NCI-H2029 (cell line): ENCODE results near the gene LDLRAD4.

ENCODE experiments used
- DNase-seq: peaks from one replicate; lab custom pipeline; 2025; lab: John Stamatoyannopoulos, UW

The LDLRAD4 gene

GRCh38 chr18:13430663-13431062 is 212.1 kb downstream of the LDLRAD4 start:
- DNase-seq: no peak

GRCh38 chr18:13431886-13432285 is 213.3 kb downstream of the LDLRAD4 start:
- DNase-seq: no peak

GRCh38 chr18:13433125-13433524 is 214.6 kb downstream of the LDLRAD4 start:
- DNase-seq: no peak

- no peak for DNase-seq
Measured at GRCh38 chr18:13433685-13434084, 215.1 kb downstream of the LDLRAD4 start.

- DNase-seq: no peak
Measured at GRCh38 chr18:13434854-13435253, 216.3 kb downstream of the LDLRAD4 start.

GRCh38 chr18:13435586-13436333 is 217.2 kb downstream of the LDLRAD4 start:
- DNase-seq: no peak

GRCh38 chr18:13436576-13436975 is 218.0 kb downstream of the LDLRAD4 start:
- no peak for DNase-seq

GRCh38 chr18:13437034-13437433 is 218.5 kb downstream of the LDLRAD4 start:
- no peak for DNase-seq

- DNase-seq: no peak
Measured at GRCh38 chr18:13437796-13438506, 219.4 kb downstream of the LDLRAD4 start.

- DNase-seq: no peak
Measured at GRCh38 chr18:13438507-13439056, 220.0 kb downstream of the LDLRAD4 start.

GRCh38 chr18:13439461-13439860 is 220.9 kb downstream of the LDLRAD4 start:
- DNase-seq: no peak

GRCh38 chr18:13440277-13441248 is 222.0 kb downstream of the LDLRAD4 start:
- DNase-seq: no peak

- DNase-seq: no peak
Measured at GRCh38 chr18:13441736-13442135, 223.2 kb downstream of the LDLRAD4 start.

GRCh38 chr18:13442451-13442850 is 223.9 kb downstream of the LDLRAD4 start:
- DNase-seq: no peak

- no peak for DNase-seq
Measured at GRCh38 chr18:13443552-13443951, 225.0 kb downstream of the LDLRAD4 start.

- no peak for DNase-seq
Measured at GRCh38 chr18:13444430-13445240, 226.1 kb downstream of the LDLRAD4 start.

- DNase-seq: no peak
Measured at GRCh38 chr18:13445241-13445897, 226.8 kb downstream of the LDLRAD4 start.

GRCh38 chr18:13446024-13446423 is 227.5 kb downstream of the LDLRAD4 start:
- DNase-seq: no peak

- no peak for DNase-seq
Measured at GRCh38 chr18:13446610-13447461, 228.3 kb downstream of the LDLRAD4 start.
